ENCODE measurements around the gene SNUPN.

DNA sequence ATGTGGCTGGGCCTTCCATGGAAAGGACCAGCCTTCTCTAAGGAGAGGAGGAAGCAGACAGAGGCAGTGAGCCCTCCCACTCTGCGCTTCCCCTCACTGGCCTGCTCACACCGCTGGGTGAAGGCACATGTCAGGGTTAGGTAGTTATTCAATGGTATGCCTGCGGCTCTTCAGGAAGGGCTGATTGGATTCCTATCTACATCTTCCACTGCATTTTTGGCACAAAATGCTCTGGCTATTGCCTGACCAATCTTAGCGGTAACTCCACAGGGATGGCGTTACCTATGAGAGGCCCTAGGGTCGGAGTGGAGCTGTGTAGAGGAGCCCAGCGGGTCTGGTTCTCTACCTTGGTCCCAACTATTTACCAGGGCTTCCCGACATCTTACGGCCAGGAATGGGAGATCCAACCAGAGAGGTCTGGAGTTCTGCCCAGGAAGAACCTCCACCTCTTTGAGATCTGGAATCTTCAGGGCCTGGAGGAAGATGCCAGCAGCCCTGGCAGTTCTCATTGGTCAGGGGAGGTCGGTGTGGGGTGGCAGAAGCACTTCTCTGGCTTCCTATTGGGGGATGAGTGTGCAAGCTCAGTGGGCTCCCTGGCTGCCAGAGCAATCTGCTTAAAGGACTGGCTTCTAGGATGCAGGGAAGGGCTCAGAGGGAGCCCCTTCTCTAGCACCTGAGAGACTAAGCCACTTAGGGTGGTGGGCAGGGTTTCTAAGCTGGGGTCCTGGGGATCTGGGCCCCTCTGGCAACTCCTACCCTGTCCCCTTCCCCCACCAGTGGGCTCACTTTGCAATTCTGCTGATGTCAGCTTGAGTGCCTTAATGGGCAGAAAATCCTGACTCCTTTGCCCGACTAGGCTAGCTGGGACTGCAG, 46.4 kb upstream of the SNUPN start:
- TF ChIP-seq, protein P1, sequence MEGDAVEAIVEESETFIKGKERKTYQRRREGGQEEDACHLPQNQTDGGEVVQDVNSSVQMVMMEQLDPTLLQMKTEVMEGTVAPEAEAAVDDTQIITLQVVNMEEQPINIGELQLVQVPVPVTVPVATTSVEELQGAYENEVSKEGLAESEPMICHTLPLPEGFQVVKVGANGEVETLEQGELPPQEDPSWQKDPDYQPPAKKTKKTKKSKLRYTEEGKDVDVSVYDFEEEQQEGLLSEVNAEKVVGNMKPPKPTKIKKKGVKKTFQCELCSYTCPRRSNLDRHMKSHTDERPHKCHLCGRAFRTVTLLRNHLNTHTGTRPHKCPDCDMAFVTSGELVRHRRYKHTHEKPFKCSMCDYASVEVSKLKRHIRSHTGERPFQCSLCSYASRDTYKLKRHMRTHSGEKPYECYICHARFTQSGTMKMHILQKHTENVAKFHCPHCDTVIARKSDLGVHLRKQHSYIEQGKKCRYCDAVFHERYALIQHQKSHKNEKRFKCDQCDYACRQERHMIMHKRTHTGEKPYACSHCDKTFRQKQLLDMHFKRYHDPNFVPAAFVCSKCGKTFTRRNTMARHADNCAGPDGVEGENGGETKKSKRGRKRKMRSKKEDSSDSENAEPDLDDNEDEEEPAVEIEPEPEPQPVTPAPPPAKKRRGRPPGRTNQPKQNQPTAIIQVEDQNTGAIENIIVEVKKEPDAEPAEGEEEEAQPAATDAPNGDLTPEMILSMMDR (IDR thresholded peaks at IDR 0.05): no peak
- TF ChIP-seq POLR2A (IDR thresholded peaks at IDR 0.05): no peak
